K562 (cell line): Measurements from ENCODE around the gene CD74. TPM values are rescaled to one million over a fixed set of nuclear protein-coding genes. Genes with fewer than 3 reads are reported as not detected.

ENCODE experiments used
- C11orf30 ChIP-seq: fragments of 450-650 bp; IDR thresholded peaks from 2 replicates; pipeline ENCODE4 v1.6.1; 2016; ENCODE audit warnings: low read depth, mild to moderate bottlenecking
- FOXJ2 ChIP-seq: fragments of 200-800 bp; sonication (Bioruptor generic); IDR thresholded peaks from 2 replicates; pipeline ENCODE4 v1.6.1; 2016; ENCODE audit warnings: missing genetic modification characterization, missing compliant biosample characterization
- FUS ChIP-seq: fragments of 200-400 bp; formaldehyde crosslinking; optimal IDR thresholded peaks from 2 replicates; pipeline ENCODE3; 2017; ENCODE audit warnings: low read depth, low read length
- HDGF ChIP-seq: fragments of 450-650 bp; IDR thresholded peaks from 2 replicates; pipeline ENCODE4 v1.6.1; 2016
- HLTF ChIP-seq: fragments of 450-650 bp; IDR thresholded peaks from 2 replicates; pipeline ENCODE4 v1.6.1; 2016
- MIER1 ChIP-seq: fragments of 450-650 bp; IDR thresholded peaks from 2 replicates; pipeline ENCODE4 v1.6.1; 2016; ENCODE audit warnings: antibody characterized with exemption, mild to moderate bottlenecking, low read depth
- NCOR1 ChIP-seq: fragments of 450-650 bp; IDR thresholded peaks from 2 replicates; pipeline ENCODE4 v1.6.1; 2016; ENCODE audit warnings: mild to moderate bottlenecking, moderate library complexity
- NONO ChIP-seq, 2 experiments: fragments of 200-400 bp in 1 of 2; fragments of 450-650 bp in 1 of 2; formaldehyde crosslinking in 1 of 2; IDR thresholded peaks; 2 replicates each; pipeline ENCODE4 v1.6.1; 2017; ENCODE audit warnings: low read depth in 2 of 2, mild to moderate bottlenecking in 2 of 2, moderate library complexity in 2 of 2, low read length in 1 of 2
- PTBP1 ChIP-seq: fragments of 200-400 bp; formaldehyde crosslinking; IDR thresholded peaks from 2 replicates; pipeline ENCODE4 v1.6.1; 2017; ENCODE audit warnings: low read depth, low read length
- THRA ChIP-seq: fragments of 450-650 bp; IDR thresholded peaks from 2 replicates; pipeline ENCODE4 v1.6.1; 2017; ENCODE audit warnings: mild to moderate bottlenecking, moderate library complexity
- TRIM28 ChIP-seq: fragments of 450-650 bp; IDR thresholded peaks from 2 replicates; pipeline ENCODE4 v1.6.1; 2017
- ZNF124 ChIP-seq: sonication (generic); formaldehyde crosslinking; IDR thresholded peaks from 2 replicates; pipeline ENCODE4 v1.8.1; 2022; ENCODE audit warnings: missing genetic modification reagents
- ZNF174 ChIP-seq: fragments of 250-450 bp; sonication (Bioruptor Pico); IDR thresholded peaks from 2 replicates; pipeline ENCODE4 v1.4.0; 2020; ENCODE audit warnings: mild to moderate bottlenecking
- ZNF3 ChIP-seq: fragments of 250-450 bp; sonication (Bioruptor Pico); IDR thresholded peaks from 2 replicates; pipeline ENCODE4 v1.5.0; 2021; ENCODE audit warnings: mild to moderate bottlenecking, moderate library complexity
- ZNF449 ChIP-seq: fragments of 250-450 bp; sonication (Bioruptor Pico); IDR thresholded peaks from 2 replicates; pipeline ENCODE4 v1.8.0; 2022; ENCODE audit warnings: moderate library complexity, mild to moderate bottlenecking, inconsistent platforms
- ZNF507 ChIP-seq: conservative IDR thresholded peaks from 2 replicates; pipeline ENCODE4 v1.6.1; 2017; ENCODE audit warnings: missing genetic modification characterization, missing compliant biosample characterization
- ZNF695 ChIP-seq: fragments of 450-650 bp; formaldehyde crosslinking; IDR thresholded peaks from 2 replicates; pipeline ENCODE4 v1.4.0; 2020; ENCODE audit warnings: mild to moderate bottlenecking, moderate library complexity
- ZNF699 ChIP-seq: fragments of 250-450 bp; sonication (Bioruptor Pico); IDR thresholded peaks from 2 replicates; pipeline ENCODE4 v1.8.0; 2021; ENCODE audit warnings: mild to moderate bottlenecking, moderate library complexity; ENCODE audit not compliant: insufficient replicate concordance
- ZNF830 ChIP-seq: fragments of 250-450 bp; sonication (Bioruptor Pico); IDR thresholded peaks from 2 replicates; pipeline ENCODE4 v1.5.0; 2021; ENCODE audit warnings: mild to moderate bottlenecking
- polyA plus RNA-seq, 8 experiments: library from polyadenylated mRNA; depleted of rRNA in 4 of 8; stranded (reverse) in 5 of 8; unstranded in 3 of 8; fragments of >200 nt; fragmentation: Nextera tagmentation in 2 of 8; fragmentation: Illumina TruSeq in 1 of 8; extraction: Ambion mirVana in 2 of 8; extraction: Trizol in 1 of 8; gene quantifications; 2 replicates each; pipeline versions ENCODE4 v1.2.1 to v1.2.3, GENCODE V29; 2011 to 2014; ENCODE audit warnings: inconsistent platforms in 1 of 8, missing spikeins in 1 of 8
- total RNA-seq, 7 experiments: library from RNA; depleted of rRNA in 6 of 7; stranded (reverse); fragments of >200 nt in 6 of 7; fragmentation: Illumina TruSeq in 2 of 7; extraction: Trizol in 2 of 7; gene quantifications; 2 replicates each; pipeline versions ENCODE4 v1.2.1 to v1.2.3, GENCODE V29; 2011 to 2021; ENCODE audit warnings: low replicate concordance in 1 of 7
- TF ChIP-seq, protein P1 (sequence below): fragments of 250-450 bp; sonication (Bioruptor Pico); IDR thresholded peaks from 2 replicates; pipeline ENCODE4 v1.4.0; 2020; ENCODE audit warnings: borderline replicate concordance
- TF ChIP-seq, protein P2 (sequence below): IDR thresholded peaks from 2 replicates; pipeline ENCODE4 v1.6.1; 2012; ENCODE audit warnings: low read depth, low read length, improper control_type of control experiment, borderline replicate concordance
- TF ChIP-seq, protein P3 (sequence below): sonication (generic); formaldehyde crosslinking; IDR thresholded peaks from 2 replicates; pipeline ENCODE4 v1.8.0; 2022; ENCODE audit warnings: missing genetic modification reagents, mild to moderate bottlenecking, moderate library complexity, borderline replicate concordance

CD74 gene
- total and polyA plus RNA-seq, 9 of the 15 experiments (the other 6 are each of a cell fraction or from before 2014, with no cell fraction given), result 0.07 to 4.8 (median 0.32) TPM

DNA sequence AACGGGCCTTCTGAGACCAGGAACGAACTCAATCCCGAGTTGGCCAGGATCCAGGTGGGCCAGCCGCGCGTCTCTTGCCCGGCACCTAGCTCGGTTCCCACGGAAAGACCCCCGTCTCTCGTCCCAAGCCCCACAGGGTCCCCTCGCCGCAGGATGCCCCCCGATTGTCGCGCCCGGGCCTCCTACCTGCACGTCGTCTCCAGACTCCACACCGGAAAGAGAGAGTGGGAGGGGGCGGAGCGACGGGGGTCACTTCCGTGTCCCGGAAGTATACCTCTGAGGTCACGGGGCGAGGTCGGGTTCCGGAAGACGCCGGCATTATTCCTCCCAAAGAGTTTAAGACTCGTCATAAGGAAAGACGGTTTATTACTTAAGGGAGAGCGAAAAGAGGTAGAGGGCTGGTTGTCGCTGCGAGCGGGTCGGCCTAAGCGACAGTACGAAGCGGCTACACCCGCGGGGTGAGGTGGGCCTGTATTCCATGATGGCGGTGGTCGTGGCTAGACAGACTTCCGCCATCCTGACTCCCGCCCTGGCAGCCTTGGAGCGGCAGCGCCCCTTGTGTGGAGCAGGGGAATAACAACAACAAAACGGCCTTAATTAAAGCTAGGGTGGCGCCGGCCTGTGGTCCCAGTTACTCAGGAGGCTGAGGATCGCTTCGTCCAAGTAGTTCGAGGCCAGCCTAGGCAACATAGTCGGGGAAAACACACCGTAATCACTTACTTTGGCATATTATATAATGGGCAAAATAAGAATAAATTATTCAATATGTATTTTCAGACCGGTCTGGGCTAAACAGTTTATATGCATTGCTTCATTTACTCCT is 37.0 kb upstream of the CD74 start, which contains the start of gene RPS14 (continued):
- TF ChIP-seq, protein P1, sequence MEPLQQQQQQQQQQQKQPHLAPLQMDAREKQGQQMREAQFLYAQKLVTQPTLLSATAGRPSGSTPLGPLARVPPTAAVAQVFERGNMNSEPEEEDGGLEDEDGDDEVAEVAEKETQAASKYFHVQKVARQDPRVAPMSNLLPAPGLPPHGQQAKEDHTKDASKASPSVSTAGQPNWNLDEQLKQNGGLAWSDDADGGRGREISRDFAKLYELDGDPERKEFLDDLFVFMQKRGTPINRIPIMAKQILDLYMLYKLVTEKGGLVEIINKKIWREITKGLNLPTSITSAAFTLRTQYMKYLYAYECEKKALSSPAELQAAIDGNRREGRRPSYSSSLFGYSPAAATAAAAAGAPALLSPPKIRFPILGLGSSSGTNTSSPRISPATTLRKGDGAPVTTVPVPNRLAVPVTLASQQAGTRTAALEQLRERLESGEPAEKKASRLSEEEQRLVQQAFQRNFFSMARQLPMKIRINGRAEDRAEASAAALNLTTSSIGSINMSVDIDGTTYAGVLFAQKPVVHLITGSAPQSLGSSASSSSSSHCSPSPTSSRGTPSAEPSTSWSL (CRISPR knock-in tag), result no peak
- no peak; the same call in 1 of the 2 replicates for TF ChIP-seq ZNF830
- TF ChIP-seq, protein P2, sequence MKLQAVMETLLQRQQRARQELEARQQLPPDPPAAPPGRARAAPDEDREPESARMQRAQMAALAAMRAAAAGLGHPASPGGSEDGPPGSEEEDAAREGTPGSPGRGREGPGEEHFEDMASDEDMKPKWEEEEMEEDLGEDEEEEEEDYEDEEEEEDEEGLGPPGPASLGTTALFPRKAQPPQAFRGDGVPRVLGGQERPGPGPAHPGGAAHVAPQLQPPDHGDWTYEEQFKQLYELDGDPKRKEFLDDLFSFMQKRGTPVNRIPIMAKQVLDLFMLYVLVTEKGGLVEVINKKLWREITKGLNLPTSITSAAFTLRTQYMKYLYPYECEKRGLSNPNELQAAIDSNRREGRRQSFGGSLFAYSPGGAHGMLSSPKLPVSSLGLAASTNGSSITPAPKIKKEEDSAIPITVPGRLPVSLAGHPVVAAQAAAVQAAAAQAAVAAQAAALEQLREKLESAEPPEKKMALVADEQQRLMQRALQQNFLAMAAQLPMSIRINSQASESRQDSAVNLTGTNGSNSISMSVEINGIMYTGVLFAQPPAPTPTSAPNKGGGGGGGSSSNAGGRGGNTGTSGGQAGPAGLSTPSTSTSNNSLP, result 0 out of 2 replicates have a peak, but pooled peaks have one; percentile 52
- TF ChIP-seq ZNF699 (CRISPR knock-in tag), result no peak
- TF ChIP-seq ZNF695 (CRISPR knock-in tag), result no peak
- TF ChIP-seq THRA, result no peak
- TF ChIP-seq ZNF507, result no peak
- peak in 1 of 2 experiments; percentile 9; a peak in 1 of 4 replicates for TF ChIP-seq NONO (IDR thresholded peaks at IDR 0.05; ENCODE audit: low read depth in 2 of 2, low read length in 1 of 2)
- peak; percentile 74 for TF ChIP-seq NCOR1
- TF ChIP-seq MIER1, result no peak
- TF ChIP-seq FOXJ2 (tag), result peak; percentile 86
- no peak for TF ChIP-seq FUS
- no peak for TF ChIP-seq ZNF124 (CRISPR knock-in tag)
- no peak for TF ChIP-seq ZNF3 (CRISPR knock-in tag)
- TF ChIP-seq ZNF174 (CRISPR knock-in tag), result no peak
- TF ChIP-seq PTBP1, result no peak
- TF ChIP-seq C11orf30, result peak; percentile 96
- TF ChIP-seq ZNF449 (CRISPR knock-in tag), result 0 out of 2 replicates have a peak, but pooled peaks have one; percentile 45
- TF ChIP-seq, protein P3, sequence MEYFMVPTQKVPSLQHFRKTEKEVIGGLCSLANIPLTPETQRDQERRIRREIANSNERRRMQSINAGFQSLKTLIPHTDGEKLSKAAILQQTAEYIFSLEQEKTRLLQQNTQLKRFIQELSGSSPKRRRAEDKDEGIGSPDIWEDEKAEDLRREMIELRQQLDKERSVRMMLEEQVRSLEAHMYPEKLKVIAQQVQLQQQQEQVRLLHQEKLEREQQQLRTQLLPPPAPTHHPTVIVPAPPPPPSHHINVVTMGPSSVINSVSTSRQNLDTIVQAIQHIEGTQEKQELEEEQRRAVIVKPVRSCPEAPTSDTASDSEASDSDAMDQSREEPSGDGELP (CRISPR knock-in tag), result peak; percentile 87; the same call in 1 of the 2 replicates
- peak; percentile 67; the same call in 1 of the 2 replicates for TF ChIP-seq HLTF
- peak; percentile 88 for TF ChIP-seq TRIM28
- TF ChIP-seq HDGF, result no peak
